Brain pericyte (primary cell): ENCODE data around the gene ANAPC10.

Experiments
- DNase-seq: peaks from one replicate; pipeline ENCODE4 v3.0.0-alpha.2; 2012; ENCODE audit warnings: low read depth, low spot score

Gene ANAPC10

GRCh38 chr4:145071560-145071959, 26.4 kb downstream of the ANAPC10 start:
- DNase-seq, result no peak

- DNase-seq, result no peak
Observed at GRCh38 chr4:145069361-145069760, 28.6 kb downstream of the ANAPC10 start.

- peak; percentile 20 for DNase-seq
Observed at GRCh38 chr4:145066063-145066501, 31.9 kb downstream of the ANAPC10 start.

GRCh38 chr4:145061318-145061920, 36.6 kb downstream of the ANAPC10 start:
- DNase-seq, result peak; percentile 40

- no peak for DNase-seq
Observed at GRCh38 chr4:145058256-145058655, 39.7 kb downstream of the ANAPC10 start.

GRCh38 chr4:145056325-145057130, 41.5 kb downstream of the ANAPC10 start:
- no peak for DNase-seq

GRCh38 chr4:145055533-145056257, 42.3 kb downstream of the ANAPC10 start:
- no peak for DNase-seq

- no peak for DNase-seq
Observed at GRCh38 chr4:145049241-145049640, 48.8 kb downstream of the ANAPC10 start.

- DNase-seq, result no peak
Observed at GRCh38 chr4:145048817-145049216, 49.2 kb downstream of the ANAPC10 start.

GRCh38 chr4:145047151-145047550, 50.8 kb downstream of the ANAPC10 start:
- DNase-seq, result no peak

GRCh38 chr4:145045180-145045579, 52.8 kb downstream of the ANAPC10 start:
- no peak for DNase-seq

GRCh38 chr4:145044341-145044740, 53.7 kb downstream of the ANAPC10 start:
- no peak for DNase-seq

GRCh38 chr4:145043306-145043705, 54.7 kb downstream of the ANAPC10 start:
- no peak for DNase-seq

- no peak for DNase-seq
Observed at GRCh38 chr4:145042601-145043285, 55.3 kb downstream of the ANAPC10 start.

- no peak for DNase-seq
Observed at GRCh38 chr4:145041378-145041777, 56.6 kb downstream of the ANAPC10 start.

- no peak for DNase-seq
Observed at GRCh38 chr4:145035494-145036136, 62.4 kb downstream of the ANAPC10 start.

- peak; percentile 30 for DNase-seq
Observed at GRCh38 chr4:145034727-145035211, 63.2 kb downstream of the ANAPC10 start.

GRCh38 chr4:145019346-145019745, 78.7 kb downstream of the ANAPC10 start:
- DNase-seq, result no peak

- DNase-seq, result no peak
Observed at GRCh38 chr4:145014365-145014764, 83.6 kb downstream of the ANAPC10 start.

- no peak for DNase-seq
Observed at GRCh38 chr4:145012841-145013240, 85.2 kb downstream of the ANAPC10 start.

GRCh38 chr4:145011636-145012035, 86.4 kb downstream of the ANAPC10 start:
- no peak for DNase-seq
